HG02840 (cell line): ENCODE measurements around the gene FKBP2.

ENCODE experiments used
- ATAC-seq: cut with Tn5 transposase; IDR thresholded peaks from one replicate; pipeline ENCODE4 v1.9.1; 2021; ENCODE audit warnings: mild to moderate bottlenecking, moderate library complexity, moderate number of reproducible peaks; ENCODE audit not compliant: unreplicated experiment, low FRiP score

Gene FKBP2

DNA sequence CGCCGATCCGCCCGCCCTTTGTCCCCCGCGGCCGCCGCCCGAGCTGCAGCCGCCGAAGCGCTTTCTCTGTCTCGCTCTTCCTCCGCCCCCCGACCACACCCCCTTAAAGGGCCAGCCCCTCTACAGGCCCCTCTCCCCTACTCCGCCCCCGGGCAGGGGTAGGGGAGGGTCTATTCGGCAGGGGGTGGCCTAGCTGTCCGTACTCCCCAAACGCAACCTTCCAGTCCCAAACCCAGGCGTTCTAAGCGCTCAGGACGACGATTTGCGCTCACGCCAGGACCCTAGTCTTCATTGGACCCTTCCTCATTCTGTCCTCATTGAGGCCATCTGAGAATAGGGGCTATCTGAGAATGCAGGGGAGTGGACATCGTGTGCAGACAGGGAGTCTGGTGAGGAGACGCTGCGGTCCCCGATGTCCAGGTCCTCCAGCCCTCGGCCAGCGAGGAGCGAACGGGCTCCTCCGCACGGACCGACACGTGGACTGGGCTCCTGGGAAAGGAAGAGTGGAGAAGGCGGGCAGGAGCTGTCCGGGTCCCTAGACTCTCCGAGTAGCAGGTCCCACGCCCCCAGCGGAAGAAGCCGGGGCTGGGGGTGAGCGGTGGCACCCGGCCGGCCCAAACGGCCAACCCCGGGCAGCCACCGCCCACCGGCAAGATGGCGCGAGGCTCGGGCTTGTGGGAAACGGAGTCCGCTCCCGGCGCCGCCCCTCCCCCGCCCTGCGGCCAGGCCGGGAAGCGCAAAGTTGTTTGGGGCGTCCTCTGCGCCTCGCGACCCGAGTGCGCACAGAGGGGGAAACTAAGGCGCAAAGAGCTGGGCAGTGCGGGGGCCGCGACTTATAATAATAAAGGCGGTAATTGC is 6.2 kb downstream of the FKBP2 start, which contains the start of gene PPP1R14B:
Gene PPP1R14B (minus strand): TSS at position 73 of the 858 bp plus-strand sequence. CDS start 270 bp downstream, outside the sequence.
- no peak for ATAC-seq

DNA sequence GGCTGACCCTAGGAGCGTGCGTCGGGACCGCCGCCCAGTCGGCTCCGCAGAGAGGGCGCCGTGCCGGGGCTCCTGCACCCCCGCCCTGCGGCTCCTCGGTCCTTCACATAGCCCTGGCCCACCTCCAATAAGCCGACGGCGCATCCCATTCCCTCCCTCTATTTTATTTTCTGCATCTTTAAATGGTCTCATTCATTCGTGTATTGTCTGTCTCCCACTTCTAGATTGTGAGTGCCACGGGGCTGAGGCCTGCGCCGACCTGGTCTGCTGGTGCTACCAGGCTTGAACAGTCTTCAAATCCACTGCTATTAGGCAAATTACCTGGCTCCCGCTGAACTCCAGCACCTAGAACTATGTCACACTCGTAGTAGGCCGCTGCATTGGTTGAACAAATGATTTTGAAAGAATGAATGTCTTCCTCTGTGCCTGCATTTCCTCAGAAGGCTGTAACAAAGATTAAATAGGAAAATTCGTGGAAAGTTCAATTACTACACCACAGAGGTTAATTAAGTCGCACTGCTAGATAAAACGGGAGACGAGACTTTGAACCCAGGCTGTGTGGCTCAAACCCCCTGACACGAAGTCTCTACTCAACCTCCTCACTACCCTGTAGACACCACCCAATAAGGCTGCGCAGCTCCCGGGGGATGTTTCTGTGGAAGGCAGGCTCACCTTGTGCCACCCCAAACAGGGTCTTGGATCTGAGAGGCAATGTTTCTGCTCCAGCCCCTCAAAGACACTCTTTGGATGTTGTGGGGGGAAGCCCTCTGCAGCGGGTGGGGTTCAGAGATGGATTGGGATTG is 7.0 kb downstream of the FKBP2 start:
- ATAC-seq, result no peak

DNA sequence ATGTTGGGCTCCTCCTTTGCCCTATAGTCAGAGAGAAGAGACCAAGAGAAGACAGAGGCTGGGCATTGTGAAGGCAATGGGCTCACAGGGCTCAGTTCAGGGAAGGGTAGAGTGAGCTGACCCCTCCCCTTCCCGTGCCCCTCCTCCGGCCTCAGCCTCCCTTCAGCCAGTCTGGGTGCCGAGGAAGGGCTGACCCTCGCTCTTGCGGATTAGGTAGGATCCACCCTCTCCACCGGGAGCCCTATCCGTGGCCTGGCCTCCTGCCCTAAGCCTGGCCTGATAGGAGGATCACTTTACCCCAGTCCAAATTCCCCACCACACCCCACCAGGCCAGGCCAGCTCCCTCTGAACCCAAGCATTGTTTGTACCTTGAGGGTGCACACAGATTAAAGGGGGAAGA is 7.7 kb downstream of the FKBP2 start:
- no peak for ATAC-seq

DNA sequence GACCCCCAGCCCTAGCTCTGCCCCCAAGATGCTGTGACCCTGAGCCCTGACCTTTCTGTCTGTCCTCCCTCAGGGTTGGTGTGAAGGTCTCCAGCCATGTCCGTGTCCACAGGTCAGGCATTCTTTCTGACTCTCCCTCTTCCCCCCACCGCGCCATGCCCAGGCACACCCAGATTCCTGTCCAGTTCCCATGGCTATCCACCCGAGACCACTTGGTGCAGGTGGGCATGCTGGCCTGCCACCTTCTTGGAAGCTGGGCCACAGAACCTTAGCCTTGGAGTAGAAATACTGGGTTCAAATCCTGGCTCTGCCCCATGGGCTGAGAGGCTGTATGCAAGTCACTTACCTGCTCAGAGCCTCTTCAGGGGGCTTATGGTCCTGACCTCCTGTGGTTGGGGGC is 8.1 kb downstream of the FKBP2 start:
- no peak for ATAC-seq

DNA sequence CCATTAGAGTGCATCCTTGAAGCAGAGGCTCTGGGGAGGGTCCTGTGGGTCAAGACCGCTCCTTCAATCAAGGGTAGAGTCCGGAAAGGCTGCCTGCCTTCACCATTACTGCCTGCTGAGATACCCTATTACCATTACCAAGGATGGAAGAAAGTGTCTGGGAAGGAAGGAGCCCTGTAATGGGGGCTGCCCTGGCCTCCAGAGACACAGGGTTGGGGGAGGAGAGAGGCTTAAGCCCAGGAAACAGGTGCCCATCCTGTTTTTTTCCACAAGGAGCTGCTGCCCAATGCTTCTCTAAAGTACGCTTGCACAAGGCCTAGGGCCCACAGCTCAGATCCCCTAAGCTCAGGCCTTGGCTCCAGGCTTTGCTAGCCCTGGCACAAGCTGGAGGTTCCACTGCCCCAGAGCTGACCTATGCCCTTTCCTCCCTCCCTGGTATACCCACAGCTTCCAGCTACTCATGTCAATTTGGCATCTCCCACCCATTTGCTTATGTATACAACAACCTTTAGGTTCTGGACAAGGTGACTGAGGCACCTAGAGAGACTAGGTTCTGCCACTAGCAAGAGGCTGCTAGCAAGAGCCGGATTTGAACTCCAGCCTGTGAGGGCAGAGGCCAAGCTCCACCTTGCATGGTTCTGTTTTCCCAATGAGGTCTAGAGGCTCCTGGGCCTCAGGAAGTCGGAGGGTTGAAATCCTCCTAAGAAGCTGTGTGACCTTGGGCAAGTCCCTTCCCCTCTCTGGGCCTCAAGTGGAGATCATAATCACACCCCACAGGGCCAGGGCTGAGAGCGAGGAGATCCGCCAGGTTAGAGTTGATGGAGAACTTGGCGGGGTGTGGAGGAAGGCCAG is 8.9 kb downstream of the FKBP2 start:
- ATAC-seq, result no peak

DNA sequence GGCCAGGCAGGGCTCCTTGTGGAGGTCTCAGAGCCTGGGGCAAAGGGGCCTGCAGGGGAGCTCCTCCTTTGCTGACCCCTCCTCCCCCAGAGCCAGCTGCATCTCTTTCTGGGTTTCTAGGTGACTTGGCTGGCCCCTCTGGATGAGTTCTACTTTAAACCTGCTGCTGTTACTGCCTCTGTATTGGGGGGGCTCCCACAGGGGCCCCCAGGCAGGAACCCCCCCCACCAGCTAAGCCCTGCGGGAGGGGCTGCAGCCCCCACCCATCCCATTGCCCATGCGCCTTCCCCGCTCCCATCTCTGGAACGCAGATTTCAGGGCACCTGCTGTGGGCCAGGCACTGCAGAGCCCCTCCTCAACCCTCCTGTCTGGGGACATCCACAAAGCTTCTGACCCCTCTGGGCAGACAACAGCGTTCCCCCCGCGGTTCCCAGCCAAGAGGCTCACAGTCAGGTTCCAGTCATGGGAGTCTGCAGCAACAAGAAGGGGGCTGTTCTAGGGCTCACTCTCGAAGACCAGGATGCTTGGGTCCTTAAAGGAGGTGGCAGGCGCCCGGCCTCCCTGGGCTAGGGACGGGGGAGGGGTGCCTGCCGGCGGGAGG is 9.6 kb downstream of the FKBP2 start:
- no peak for ATAC-seq

DNA sequence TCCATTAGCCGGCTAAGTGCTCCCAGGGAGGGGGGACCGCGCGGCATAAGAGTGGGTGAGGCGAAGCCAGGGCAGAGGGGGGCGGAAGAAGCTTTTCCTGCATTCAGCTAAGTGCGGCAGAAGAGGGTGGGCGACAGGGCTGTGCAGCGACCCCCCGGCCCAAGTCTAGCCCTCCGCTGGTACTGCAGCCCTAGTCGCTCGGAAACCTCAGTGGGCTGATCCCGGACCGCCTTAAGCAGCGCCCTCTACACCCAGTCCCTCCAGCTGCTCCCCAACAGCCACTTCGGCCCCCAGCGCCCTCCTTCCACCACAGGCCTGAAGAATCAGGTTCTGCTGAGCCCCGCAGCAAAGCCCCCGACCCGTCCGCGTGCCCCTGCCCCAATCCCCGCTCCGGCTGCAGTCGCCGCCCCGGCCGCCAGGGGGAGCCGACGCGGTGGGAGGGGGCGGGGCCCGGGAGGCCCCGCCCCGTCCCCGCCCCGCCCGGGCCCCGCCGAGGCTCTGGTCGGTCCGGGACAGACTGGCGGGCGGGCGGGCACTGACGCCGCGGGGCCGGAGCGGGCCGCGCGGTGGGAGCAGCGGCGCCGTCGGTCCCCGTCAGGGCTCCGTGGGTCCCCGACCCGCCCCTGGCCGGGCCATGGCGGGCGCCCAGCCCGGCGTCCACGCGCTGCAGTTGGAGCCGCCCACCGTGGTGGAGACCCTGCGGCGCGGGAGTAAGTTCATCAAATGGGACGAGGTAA is 10.3 kb downstream of the FKBP2 start, which contains the start of gene PLCB3:
Gene PLCB3 (plus strand): TSS at position 515 of the 737 bp plus-strand sequence. CDS start 120 bp downstream, at position 635.
- ATAC-seq, result no peak

DNA sequence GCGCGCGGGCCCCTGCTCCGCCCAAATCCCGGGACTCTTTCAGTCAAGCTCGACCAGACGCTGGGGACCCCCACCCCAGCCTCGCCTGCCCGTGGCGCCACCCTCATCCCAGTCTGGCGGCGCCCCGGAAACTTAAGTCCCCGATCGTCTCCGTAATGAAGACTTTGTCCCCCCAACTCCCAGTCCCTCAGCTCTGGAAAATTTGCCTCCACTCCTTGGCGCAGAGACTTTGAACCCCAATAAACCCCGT is 10.8 kb downstream of the FKBP2 start:
- ATAC-seq, result no peak

DNA sequence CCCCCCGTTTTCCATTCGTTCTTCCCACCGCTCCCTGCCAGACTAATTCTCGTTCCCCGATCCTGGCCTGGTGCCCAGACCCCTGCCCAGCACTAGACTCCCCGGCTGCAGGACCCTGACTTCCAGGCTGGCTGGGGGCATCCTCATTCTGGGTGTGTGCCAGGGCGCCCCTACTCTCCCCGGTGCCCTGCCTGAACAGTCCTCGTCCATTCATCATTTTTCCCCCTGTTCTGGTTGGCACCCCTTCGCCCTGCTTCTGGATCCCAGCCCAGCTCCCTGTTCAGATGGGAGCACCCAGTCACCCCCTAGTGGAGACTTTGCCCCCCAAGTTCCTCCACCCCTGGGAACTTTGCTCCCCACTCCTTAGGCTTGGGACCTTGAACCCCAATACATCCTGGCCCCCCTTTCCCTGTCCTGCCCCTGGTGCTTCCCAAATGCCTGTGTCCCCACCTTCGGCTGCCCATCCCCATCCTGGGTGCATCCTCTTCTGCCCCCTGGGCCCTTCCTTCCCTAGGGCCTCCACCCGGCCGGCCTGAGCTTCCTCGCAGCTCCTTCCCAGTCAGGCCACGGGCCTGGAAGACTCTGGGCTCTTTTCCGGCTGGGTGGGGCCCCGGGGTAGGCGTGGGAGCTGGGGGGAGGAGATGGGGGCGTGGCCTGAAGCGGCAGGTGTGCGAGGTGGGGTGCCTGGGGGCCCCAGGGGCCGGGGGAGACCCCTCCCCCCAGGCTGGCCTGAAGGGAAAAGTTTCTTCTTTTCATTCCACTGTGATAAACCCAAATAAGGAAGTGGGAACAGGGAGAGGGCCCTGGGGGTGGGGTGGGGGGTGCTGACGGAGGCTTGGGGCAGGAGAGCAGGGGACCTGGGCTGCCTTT is 11.3 kb downstream of the FKBP2 start:
- ATAC-seq, result no peak

DNA sequence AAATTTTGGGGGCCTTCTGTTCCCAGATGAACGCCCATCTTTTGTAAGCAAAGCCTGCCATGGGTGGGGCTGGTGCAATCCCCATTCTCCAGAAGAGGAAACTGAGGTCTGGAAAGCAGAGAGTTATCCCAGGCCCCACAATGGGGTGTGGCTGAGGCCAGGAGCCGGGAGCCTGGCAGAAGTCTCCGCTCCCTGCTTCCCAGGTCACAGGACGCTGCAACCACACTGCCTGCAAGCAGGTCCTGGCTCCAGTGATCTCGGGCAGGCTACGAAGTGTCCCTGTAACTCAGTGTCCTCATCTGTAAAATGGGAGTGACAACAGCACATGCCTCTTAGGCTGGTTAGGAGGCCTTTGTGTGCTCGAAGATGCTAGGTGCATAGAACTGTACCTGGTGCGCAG is 12.1 kb downstream of the FKBP2 start:
- ATAC-seq, result no peak

DNA sequence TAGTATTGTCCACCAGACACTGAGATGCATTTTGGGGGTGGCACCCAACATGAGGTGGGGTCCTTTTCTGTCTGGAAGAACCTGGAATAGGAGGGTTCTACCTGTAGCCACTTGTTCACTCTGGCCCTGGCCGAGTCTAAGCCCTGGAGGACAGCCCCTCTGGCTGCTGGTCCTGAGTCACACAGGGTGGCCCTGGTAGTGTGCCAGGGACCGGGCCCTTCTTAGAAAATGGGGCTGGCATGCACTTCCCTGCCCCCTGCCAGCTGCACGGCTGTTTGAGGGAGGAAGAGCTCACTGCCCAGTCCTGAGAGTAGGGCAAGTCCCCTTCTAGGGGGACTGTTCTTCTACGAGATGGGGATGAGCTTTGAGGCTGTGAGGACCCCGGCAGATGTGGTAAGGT is 12.6 kb downstream of the FKBP2 start:
- no peak for ATAC-seq

DNA sequence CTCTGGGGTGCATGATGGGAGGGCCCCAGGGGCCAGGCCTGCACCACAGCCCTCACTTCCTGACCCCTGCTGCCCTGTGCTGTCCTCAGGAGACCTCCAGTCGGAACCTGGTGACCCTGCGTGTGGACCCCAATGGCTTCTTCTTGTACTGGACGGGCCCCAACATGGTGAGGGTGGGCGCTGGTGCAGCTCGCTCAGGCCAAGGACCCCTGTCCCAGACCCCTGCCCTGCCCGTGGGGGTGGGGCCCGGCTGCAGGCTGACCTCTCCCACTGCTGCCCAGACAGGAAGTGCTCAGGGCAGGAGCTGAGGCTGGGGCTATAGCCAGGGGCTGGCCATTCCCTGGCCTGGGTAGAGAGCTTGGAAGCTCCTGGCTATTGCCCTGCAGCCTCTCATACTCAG is 13.4 kb downstream of the FKBP2 start:
- no peak for ATAC-seq

DNA sequence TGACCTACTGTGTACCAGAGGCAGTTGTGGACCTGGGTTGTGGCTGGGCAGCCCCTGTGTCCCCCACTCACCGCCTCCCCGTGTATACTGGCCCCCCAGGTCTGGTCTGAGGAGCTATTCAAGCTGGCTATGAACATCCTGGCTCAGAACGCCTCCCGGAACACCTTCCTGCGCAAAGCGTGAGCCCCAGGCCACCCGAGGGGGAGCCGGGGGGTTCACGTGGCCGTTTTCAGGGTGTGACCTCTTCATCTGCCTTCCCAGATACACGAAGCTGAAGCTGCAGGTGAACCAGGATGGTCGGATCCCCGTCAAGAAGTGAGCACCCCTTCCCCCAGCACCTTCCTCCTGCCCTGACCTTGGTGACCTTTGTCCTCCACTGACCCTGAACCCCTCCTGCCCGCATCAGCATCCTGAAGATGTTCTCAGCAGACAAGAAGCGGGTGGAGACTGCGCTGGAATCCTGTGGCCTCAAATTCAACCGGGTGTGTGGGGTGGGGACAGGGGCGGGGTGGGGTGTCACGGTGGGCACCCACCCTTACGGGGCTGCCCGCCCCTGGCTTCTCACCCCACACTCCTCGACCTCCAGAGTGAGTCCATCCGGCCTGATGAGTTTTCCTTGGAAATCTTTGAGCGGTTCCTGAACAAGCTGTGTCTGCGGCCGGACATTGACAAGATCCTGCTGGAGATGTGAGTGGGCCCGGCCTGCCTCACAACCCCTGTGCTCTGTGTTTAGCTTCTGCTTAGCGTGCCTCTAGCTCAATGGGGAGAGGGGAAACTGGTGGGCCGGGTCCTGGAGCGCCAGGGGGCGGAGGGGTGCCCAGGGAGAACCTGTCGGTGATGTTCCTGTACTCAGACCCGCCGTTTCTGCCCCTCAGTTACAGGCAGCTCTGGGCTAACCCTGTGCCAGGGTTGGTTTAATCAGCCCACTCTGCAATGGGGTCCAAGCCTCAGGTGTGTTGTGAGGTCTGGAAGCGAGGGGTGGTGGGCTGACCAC is 14.5 kb downstream of the FKBP2 start:
- ATAC-seq, result no peak

DNA sequence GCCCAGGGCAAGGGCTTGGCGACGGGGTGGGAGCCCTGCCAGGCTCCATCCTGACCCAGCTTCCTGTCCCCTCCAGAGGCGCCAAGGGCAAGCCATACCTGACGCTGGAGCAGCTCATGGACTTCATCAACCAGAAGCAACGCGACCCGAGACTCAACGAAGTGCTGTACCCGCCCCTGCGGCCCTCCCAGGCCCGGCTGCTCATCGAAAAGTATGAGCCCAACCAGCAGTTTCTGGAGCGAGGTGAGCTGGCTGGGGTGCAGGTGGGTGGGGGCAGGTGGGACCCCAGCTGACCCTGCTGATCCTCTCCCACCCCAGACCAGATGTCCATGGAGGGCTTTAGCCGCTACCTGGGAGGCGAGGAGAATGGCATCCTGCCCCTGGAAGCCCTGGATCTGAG is 15.4 kb downstream of the FKBP2 start:
- ATAC-seq, result no peak

DNA sequence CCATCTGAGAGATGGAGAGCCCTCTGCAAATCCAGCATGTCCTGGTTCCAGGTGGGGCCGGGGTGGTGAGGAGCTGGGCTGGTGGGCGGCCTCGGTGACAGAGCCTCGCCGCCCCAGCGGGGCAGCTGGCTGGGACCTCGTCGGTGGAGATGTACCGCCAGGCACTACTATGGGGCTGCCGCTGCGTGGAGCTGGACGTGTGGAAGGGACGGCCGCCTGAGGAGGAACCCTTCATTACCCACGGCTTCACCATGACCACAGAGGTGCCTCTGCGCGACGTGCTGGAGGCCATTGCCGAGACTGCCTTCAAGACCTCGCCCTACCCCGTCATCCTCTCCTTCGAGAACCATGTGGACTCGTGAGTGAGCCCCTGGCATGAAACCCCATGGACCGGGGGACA is 17.5 kb downstream of the FKBP2 start:
- ATAC-seq, result no peak

DNA sequence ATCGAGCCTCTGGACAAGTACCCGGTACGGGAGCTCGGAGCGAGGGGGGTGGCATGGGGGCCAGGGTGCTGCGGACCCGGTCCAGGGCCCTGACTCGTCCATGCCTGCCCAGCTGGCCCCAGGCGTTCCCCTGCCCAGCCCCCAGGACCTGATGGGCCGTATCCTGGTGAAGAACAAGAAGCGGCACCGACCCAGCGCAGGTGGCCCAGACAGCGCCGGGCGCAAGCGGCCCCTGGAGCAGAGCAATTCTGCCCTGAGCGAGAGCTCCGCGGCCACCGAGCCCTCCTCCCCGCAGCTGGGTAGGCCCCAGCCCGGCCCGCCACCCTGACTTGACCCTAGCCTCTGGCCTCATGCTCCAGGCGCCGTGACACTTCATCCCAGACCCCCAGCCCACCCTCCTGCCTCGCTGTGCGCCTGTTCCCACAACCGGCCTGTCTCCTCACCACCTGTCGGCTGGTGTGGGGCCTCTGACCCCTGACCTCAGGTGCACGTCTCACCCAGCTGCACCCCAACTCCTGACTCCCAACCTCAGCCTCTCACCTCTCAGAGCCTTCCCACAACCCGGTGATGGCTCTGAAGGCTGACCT is 18.1 kb downstream of the FKBP2 start:
- ATAC-seq, result no peak

DNA sequence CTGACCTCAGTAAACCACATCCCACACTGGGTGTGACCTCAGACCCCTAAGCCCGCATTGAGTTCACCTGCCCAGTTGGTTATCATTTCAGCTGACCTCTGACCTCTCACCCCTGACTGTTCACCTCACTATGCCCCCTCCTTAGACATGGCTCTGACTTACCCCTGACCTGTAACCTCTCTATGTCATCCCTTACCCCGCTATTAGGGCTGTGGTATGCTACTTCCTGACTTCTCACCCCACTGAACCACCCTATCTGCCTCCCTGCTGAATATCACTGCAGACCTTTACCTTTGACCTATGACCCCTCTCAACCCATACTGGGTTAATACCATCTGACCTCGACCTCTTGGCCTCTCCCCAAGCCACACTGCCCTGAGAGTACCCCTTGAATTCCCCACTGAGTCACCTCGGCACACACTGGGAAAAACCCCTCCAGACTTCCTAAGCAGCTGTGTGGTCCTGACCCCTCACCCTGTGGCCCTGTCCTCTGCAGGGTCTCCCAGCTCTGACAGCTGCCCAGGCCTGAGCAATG is 18.7 kb downstream of the FKBP2 start:
- ATAC-seq, result no peak
